KOPT-K1 (cell line): ENCODE data around the gene LTB4R2.

Experiments
- H3K27ac ChIP-seq: fragments of 200-600 bp; sonication (generic); 2 replicates; pipeline ENCODE4 v1.5.1; 2016; ENCODE audit warnings: antibody characterized with exemption, mild to moderate bottlenecking, low read depth, low read length; ENCODE audit not compliant: poor library complexity, severe bottlenecking
- H3K36me3 ChIP-seq: fragments of 200-600 bp; sonication (generic); 2 replicates; pipeline ENCODE4 v1.5.1; 2017; ENCODE audit warnings: antibody characterized with exemption, mild to moderate bottlenecking, low read length, moderate library complexity; ENCODE audit not compliant: insufficient read depth
- H3K9me3 ChIP-seq: fragments of 200-600 bp; sonication (generic); 2 replicates; pipeline ENCODE4 v1.5.1; 2017; ENCODE audit warnings: antibody characterized with exemption, low read length, mild to moderate bottlenecking; ENCODE audit not compliant: insufficient read depth, poor library complexity, severe bottlenecking

LTB4R2 gene

DNA sequence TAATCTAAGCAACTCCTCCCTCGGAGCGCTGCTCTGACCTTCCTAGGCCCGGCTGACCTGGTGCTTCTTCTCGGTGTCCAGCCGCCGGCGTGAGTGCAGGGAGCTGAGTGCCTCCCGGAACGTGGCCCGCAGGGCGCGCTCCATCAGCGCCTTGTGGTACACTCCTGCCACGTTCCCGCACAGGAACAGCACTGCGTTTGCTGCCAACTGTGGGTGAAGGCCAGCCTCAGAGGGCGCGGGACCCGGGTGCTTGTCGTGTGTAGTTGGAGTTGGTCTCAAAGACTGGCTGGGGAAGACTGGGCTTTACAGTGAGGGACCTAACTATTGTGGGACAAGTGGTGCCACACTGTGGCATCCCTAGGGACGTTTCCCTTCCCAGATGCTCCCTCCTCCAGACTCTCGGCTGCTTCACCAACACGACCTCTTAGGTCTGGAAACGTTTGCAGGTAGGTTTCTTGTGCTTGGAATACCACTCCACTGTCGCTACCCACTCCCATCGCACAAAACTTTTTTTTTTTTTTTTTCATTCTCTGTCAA lies 21.9 kb downstream of the LTB4R2 start:
- no peaks in the 10 kb centered on the region for H3K9me3 ChIP-seq
- no peak overlapping the region for H3K27ac ChIP-seq
- no peaks in the 10 kb centered on the region for H3K36me3 ChIP-seq

DNA sequence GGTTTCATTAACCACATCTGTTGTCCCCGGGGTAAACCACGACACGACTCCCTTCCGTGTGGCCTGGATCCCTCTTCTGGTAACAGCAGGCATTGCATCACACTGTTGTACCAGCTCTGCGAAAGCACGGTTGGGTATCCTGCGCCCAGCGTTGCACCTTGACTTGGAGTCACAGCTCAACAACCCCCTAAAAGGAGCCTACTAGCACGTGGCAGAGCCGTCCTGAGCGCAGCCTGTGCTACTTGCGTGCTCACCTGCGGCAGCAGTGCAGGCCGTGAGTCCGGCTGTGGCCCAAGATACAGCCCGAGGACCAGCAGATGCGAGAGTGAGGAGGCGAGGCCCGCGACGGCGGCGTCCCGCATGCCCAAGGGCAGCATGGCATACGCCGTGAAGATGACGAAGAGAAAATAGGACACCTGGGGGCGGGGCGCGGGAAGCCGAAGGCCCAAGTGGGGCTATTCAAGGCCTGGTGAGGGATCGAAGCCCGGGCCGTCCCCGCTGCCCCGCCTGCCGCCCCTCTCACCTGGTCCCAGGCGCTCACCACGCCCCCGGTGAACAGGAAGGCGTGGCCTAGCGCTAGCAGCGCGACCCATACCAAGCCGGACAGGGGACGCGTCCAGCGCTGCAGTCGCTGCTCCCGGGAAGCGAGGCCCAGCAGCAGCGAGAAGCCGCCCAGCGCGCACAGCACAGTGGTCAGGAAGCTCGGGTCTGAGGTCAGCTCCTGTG lies 22.5 kb downstream of the LTB4R2 start:
- Histone ChIP-seq H3K9me3 (no peaks in the 10 kb centered on the region), H3K36me3 (no peaks in the 10 kb centered on the region), H3K27ac (no peak overlapping the region)

GRCh38 chr14:24334431-24335291 lies 24.7 kb downstream of the LTB4R2 start, which contains the start of gene ADCY4:
Gene ADCY4, minus strand, starts transcription at chr14:24335071. Its CDS starts 419 bp downstream, at chr14:24334652.
- H3K27ac ChIP-seq, result no peak within 1 kb of the TSS
- H3K36me3 ChIP-seq, result no peaks in the 10 kb centered on the region
- H3K9me3 ChIP-seq, result no peaks in the 10 kb centered on the region

DNA sequence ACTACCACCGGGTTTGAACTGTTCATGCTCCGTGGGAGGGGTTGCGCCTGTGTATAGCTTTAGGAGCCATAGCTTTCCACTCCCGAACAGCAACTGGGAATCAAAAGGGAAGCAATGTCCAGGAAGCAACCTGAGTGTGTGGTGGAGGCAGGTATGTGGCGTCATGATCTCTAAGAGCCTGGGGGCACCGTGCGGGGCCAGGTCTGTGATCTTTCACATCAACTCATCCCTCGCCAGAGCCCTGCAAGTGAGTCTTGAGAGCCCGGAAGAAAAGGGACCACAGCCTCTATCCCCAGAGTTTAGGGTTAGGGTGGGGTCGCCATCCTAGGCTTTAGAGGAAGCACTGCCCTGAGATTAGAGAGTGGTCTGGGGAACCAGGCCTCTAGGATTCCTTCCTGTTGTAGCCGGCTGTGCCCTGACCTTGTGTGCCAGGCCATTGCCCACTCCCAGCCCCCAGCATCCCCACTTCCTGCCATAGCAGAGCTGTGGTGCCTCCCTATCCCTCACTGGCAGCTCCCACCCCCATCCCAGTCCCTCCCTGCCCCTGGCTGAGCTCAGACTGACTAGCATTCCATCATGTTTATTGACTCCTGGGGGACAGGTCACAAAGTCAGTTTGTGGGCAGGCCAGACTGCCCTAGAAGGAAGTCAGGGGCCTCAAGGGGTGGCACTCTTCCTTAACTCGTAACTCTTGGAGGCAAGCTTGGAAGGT lies 25.7 kb downstream of the LTB4R2 start:
- Histone ChIP-seq H3K36me3 (no peaks in the 10 kb centered on the region), H3K9me3 (no peaks in the 10 kb centered on the region), H3K27ac (no peak overlapping the region)

GRCh38 chr14:24337144-24337823 lies 27.3 kb downstream of the LTB4R2 start:
- no peak overlapping the region for H3K27ac ChIP-seq
- H3K36me3 ChIP-seq, result no peaks in the 10 kb centered on the region
- no peaks in the 10 kb centered on the region for H3K9me3 ChIP-seq

DNA sequence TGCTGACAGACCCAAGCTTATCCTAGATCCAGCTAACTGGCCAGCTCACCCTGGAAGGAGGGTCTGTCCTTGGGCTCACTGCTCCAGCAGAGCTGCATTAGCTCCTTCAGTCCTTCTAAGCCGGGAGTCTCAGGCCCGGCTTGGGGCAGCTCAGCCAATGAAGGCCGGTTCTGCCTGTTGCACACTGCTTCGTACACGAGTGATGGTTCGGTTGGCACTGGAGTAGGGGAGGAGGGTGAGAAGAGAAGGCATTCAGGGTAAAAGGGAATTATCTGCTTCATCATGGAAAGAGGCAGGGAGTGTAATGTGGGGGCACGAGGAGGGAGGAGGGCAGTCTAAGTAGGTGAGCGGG lies 27.9 kb downstream of the LTB4R2 start:
- Histone ChIP-seq H3K27ac (no peak overlapping the region), H3K36me3 (no peaks in the 10 kb centered on the region), H3K9me3 (no peaks in the 10 kb centered on the region)

DNA sequence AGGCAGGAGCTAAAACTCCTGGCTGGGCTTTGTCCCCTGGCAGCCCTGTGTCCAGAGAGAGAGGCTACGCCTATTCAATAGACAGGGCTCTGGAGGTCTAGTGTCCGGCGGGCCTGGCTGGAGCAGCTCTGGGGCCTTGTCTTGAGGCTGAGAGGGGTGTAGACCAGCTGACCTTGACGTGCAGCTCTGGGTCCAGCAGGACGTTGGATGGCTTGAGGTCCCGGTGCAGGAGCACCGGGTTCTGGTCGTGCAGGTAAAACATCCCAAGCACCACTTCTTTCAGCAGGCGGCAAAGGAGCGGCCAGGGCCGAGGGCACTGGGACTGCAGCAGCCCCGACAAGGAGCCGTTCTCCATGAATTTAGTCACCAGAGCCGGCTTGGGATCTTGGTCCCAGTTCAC lies 28.9 kb downstream of the LTB4R2 start:
- Histone ChIP-seq H3K27ac (no peak overlapping the region), H3K9me3 (no peaks in the 10 kb centered on the region), H3K36me3 (no peaks in the 10 kb centered on the region)

DNA sequence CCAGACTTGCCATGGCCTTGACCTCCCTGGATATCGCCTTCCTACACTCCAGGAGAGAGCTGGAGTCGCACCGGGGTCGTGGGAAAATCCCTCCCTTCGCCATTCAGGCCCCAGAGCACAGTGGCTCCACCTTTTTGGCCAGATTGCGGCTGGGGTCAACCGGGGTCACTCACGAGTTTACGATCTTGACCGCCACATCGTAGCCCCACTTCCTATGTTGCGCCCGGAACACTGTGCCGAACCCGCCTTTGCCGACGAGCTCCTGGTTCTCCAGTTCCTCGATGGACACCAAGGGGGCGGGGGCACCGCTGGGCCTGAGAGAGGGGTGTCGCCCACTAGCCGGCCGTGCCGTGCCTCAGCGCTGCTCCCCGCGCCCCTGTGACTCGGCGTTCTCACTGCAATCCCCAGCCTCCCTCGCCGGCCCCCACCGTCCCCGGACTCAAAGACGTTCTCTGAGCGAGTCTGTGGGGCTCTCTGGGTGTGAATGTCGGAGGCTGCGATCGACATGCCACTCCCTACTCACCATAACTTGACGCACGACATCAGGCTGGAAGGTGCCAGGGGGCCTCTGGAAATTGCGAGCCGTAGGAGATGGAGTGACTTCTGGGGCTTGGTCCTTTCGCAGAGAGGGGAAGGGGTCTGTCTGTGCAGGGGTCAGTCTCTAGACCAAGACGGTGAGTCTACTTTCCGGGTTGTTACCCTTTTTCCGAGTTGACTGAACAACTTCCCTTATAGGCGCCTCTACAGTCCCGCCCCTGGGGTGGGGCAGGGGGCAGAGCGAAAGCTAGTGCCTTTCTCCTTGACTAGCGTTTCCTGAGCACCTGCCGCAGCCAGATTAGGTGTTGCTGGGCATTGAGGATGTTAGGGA lies 29.6 kb downstream of the LTB4R2 start, which contains the start of gene RIPK3:
RIPK3 (minus strand) TSS at position 708 of the 868 bp plus-strand sequence; CDS start at position 543, 165 bp downstream.
- H3K27ac ChIP-seq, result no peak within 1 kb of the TSS
- no peaks in the 10 kb centered on the region for H3K9me3 ChIP-seq
- no peaks in the 10 kb centered on the region for H3K36me3 ChIP-seq

DNA sequence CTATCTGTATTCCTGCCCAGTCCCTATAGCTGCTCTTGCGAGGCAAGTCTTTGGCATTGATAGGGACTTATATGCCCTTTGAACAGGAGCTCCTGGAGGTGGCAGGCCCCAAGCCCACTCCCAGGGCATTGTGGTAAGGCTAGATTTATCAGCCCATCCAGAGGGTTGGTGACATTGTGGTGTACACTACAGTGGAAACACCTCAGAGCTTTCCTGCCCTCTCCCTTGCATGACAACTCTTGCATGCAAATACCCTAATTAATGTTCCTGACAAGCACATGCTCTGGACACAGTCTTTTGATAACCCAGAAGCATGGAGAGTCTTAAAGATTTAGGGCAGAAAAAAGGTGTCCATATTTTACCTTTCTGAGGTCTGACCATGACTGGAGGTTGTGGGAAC lies 30.7 kb downstream of the LTB4R2 start:
- no peak overlapping the region for H3K27ac ChIP-seq
- no peaks in the 10 kb centered on the region for H3K36me3 ChIP-seq
- no peaks in the 10 kb centered on the region for H3K9me3 ChIP-seq

DNA sequence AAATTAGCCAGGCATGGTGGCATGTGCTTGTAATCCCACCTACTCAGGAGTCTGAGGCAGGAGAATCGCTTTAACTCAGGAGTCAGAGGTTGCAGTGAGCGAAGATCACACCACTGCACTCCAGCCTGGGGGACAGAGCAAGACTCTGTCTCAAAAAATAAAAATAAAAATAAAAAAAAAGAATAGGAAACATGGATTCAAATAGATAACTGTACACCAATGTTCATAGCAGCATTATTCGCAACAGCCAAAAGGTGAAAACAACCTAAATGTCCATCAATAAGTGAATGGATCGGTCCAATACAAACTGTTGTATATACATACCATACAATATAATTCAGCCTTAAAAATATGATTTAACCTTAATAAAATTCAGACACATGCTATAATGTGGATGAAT lies 32.9 kb downstream of the LTB4R2 start:
- Histone ChIP-seq H3K9me3 (no peaks in the 10 kb centered on the region), H3K36me3 (no peaks in the 10 kb centered on the region), H3K27ac (no peak overlapping the region)

DNA sequence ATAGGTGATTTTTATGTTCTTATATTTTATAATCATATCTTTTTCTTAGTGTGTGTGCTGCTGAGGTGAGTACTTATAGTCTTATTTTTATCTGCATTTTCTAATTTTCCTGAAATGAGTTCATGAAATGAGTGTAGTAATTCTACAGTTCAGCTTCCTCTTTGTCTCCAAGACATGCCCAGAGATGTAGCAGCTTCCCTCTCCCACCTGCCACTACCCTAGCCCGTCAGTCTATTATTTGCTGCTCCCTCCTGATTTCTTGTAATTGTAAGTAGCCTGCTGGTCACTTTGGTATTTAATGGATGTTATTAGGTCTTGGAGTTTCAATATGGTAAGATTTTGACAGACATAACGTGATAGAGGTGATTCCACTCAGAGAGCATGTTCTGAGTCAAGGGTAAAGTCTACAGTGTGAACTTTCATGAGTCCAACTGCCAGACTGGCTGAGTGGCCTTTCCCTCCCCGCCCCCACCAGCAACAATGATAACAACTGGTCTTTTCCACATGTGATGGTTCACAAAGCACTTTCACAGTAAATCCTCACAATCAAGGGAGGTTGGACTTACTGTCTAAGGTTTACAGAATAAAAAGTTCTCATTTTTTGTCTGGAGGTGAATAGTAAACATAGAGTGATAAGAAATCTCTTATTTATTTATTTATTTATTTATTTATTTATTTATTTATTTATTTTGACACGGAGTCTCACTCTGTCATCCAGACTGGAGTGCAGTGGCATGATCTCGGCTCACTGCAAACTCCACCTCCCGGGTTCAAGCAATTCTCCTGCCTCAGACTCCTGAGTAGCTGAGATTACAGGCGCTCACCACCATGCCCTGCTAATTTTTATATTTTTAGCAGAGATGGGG lies 34.1 kb downstream of the LTB4R2 start:
- Histone ChIP-seq H3K36me3 (no peaks in the 10 kb centered on the region), H3K27ac (no peak overlapping the region), H3K9me3 (no peaks in the 10 kb centered on the region)

DNA sequence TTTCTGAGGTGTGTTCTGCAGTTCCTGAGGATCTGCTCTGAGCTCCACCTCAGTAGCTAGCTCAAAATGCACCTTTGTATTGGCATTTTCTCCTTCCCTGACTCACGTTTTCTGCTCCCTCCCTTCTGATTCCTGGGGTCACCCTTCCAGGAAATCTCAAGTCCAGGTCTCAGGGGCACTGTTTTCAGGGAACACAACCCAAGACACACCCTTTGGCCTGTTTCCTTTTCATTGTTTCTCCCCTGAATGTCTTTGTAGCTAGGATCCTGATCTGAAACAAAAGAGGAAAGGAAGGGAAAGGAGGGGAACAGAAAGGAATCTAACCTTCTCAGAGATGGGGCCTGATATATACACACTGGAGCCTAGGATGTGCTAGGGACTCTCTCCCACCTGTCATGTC lies 37.2 kb downstream of the LTB4R2 start:
- no peaks in the 10 kb centered on the region for H3K36me3 ChIP-seq
- no peaks in the 10 kb centered on the region for H3K9me3 ChIP-seq
- no peak overlapping the region for H3K27ac ChIP-seq

- Histone ChIP-seq H3K36me3 (no peaks in the 10 kb centered on the region), H3K27ac (no peak overlapping the region), H3K9me3 (no peaks in the 10 kb centered on the region)
These were observed 38.2 kb downstream of the LTB4R2 start for GRCh38 chr14:24348186-24348585.
